Gastroesophageal sphincter (tissue), 4 donors: Measurements from ENCODE around the gene AFMID. TPM values are rescaled to one million over a fixed set of nuclear protein-coding genes. Genes with fewer than 3 reads are reported as not detected.
"Not testable (repeated sequence)": the region's sequence is repeated elsewhere in the genome, so short reads cannot be mapped to it uniquely, and the experiment has no call there.

ENCODE experiments used
- ATAC-seq: fragments of 150-250 bp; one replicate; pipeline ENCODE4 v1.9.1; 2016; ENCODE audit warnings: mild to moderate bottlenecking, moderate library complexity
- H3K27ac ChIP-seq, 4 donors: fragments of 200-600 bp; sonication (generic) in 3 of 4; 1 replicate in 3 of 4; 2 replicates in 1 of 4; pipeline ENCODE4 v1.5.1; 2016 to 2019
- H3K27me3 ChIP-seq: fragments of 200-600 bp; sonication (generic); one replicate; pipeline ENCODE4 v1.5.1; 2019
- H3K36me3 ChIP-seq, 2 donors: fragments of 200-600 bp; sonication (generic); one replicate each; pipeline ENCODE4 v1.5.1; 2019; ENCODE audit warnings: control low read depth in 1 of 2
- H3K4me1 ChIP-seq, 3 donors: fragments of 200-600 bp; sonication (generic); 1 replicate in 2 of 3; 2 replicates in 1 of 3; pipeline ENCODE4 v1.5.1; 2016 to 2019; ENCODE audit warnings: control low read depth in 2 of 3
- H3K4me3 ChIP-seq, 2 donors: fragments of 200-600 bp; sonication (generic); one replicate each; pipeline ENCODE4 v1.5.1; 2019; ENCODE audit warnings: mild to moderate bottlenecking in 1 of 2, moderate library complexity in 1 of 2
- H3K9me3 ChIP-seq, 3 donors: fragments of 200-600 bp; sonication (generic); one replicate each; pipeline ENCODE4 v1.5.1; 2017 to 2019; ENCODE audit warnings: control low read depth in 2 of 3
- EP300 ChIP-seq: sonication (generic); formaldehyde crosslinking; IDR thresholded peaks from one replicate; pipeline ENCODE4 v1.6.1; 2017; ENCODE audit warnings: antibody characterized with exemption, mild to moderate bottlenecking
- POLR2A ChIP-seq, 2 donors: fragments of 450-650 bp; IDR thresholded peaks; one replicate each; pipeline ENCODE4 v1.6.1; 2017; ENCODE audit warnings: antibody characterized with exemption in 2 of 2, mild to moderate bottlenecking in 2 of 2, moderate library complexity in 1 of 2
- POLR2AphosphoS5 ChIP-seq: sonication (generic); formaldehyde crosslinking; IDR thresholded peaks from one replicate; pipeline ENCODE4 v1.6.1; 2017; ENCODE audit warnings: antibody characterized with exemption
- WGBS, 2 donors: methylation state at CpG; one replicate each; pipeline ENCODE4 v1.1.5; 2018; ENCODE audit warnings: low coverage in 1 of 2; 5-methylcytosine and 5-hydroxymethylcytosine counted together
- total RNA-seq, 4 donors: library from RNA; depleted of rRNA; stranded (reverse); fragments of >200 nt; gene quantifications; one replicate each; pipeline ENCODE4 v1.1.0, GENCODE V29; 2016
- TF ChIP-seq, protein P1 (sequence below), 4 experiments: fragments of 200-600 bp in 2 of 4; fragments of 450-650 bp in 2 of 4; sonication (generic) in 1 of 4; IDR thresholded peaks; one replicate each; pipeline ENCODE4 v1.5.1; 2017 to 2019; ENCODE audit warnings: antibody characterized with exemption in 4 of 4, mild to moderate bottlenecking in 2 of 4, moderate library complexity in 2 of 4

The AFMID gene
- total RNA-seq, 4 donors from 2014 or later = 14.9 to 43.9 (median 31.6) TPM

- peak; percentile 75 for ATAC-seq
- TF ChIP-seq EP300 (no peak), POLR2A (IDR thresholded peaks at IDR 0.05) (peak; percentile 86 to 92), POLR2AphosphoS5 (peak; percentile 77)
- TF ChIP-seq, protein P1, sequence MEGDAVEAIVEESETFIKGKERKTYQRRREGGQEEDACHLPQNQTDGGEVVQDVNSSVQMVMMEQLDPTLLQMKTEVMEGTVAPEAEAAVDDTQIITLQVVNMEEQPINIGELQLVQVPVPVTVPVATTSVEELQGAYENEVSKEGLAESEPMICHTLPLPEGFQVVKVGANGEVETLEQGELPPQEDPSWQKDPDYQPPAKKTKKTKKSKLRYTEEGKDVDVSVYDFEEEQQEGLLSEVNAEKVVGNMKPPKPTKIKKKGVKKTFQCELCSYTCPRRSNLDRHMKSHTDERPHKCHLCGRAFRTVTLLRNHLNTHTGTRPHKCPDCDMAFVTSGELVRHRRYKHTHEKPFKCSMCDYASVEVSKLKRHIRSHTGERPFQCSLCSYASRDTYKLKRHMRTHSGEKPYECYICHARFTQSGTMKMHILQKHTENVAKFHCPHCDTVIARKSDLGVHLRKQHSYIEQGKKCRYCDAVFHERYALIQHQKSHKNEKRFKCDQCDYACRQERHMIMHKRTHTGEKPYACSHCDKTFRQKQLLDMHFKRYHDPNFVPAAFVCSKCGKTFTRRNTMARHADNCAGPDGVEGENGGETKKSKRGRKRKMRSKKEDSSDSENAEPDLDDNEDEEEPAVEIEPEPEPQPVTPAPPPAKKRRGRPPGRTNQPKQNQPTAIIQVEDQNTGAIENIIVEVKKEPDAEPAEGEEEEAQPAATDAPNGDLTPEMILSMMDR (IDR thresholded peaks at IDR 0.05) = peak in 2 of 4 experiments; percentile 14 to 15
- no CpG with 5 or more reads among the region's 84 CpGs for WGBS, 2 donors
- no peaks in the 10 kb centered on the region for H3K27me3 ChIP-seq
- H3K4me1 ChIP-seq = peaks cover 0 to 50% (median 35%) of the 10 kb centered on the region in 3 donors
- peak within 1 kb of the TSS; percentile 84 to 98 (median 94) for H3K27ac ChIP-seq
- peaks cover 0 to 18% of the 10 kb centered on the region in 2 donors for H3K36me3 ChIP-seq
- H3K9me3 ChIP-seq = no peaks in the 10 kb centered on the region
- peak within 1 kb of the TSS; percentile 95 to 99 for H3K4me3 ChIP-seq
Observed at GRCh38 chr17:78168242-78168902, 18.8 kb upstream of the AFMID start, which contains the start of gene SYNGR2. TSS of gene SYNGR2 (plus strand) at chr17:78168581. CDS start at chr17:78168617, 36 bp downstream.

DNA sequence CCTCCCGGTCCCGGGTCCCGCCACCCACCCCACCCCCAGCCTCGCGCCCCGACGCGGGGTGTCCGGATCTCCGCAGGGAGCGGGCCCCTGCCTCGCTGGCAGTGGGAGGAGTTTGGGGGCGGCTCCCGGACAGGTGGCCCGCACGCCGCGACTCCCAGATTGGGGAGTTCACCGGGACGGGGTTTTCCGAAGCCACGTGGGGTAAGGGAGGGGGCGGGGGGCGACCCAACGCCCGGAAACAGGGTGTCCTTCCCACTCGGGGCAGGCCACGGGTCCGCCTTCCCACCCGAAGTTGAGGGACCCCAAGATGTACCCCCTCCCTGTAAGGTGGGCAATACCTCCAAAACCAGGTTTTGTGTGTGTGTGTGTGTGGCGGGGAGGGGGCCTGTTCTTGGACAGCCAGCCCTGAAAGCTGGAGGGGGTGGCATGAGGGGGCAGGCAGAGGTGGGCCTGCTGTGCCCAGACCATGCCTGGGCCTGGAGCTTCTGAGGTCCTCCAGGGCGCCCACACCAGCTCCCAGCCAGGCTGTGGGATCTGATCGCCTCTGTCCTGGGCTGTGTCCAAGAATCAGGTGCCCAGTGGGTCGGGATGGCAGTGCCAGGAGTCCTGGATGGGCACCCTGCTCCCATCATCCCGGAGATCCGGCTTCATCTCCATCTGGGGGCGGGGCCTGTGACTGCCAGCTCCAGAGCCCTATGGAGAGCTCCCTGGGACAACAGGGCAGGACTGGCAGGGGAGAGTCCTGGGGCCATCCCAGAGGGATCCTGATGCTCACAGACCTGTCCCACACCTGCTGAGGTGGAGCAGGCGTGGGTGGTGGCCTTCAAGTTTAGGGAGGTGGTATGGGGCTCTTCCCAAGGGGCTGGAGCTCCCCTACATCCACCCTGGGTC lies 18.0 kb upstream of the AFMID start:
- Histone ChIP-seq H3K9me3 (no peaks in the 10 kb centered on the region), H3K27me3 (no peaks in the 10 kb centered on the region), H3K4me3 (peak overlapping the region; percentile 95 to 99), H3K36me3 (peaks cover 0 to 18% of the 10 kb centered on the region in 2 donors), H3K27ac (peak overlapping the region; percentile 84 to 98 (median 94)), H3K4me1 (peaks cover 0 to 58% (median 42%) of the 10 kb centered on the region in 3 donors)
- TF ChIP-seq POLR2A (IDR thresholded peaks at IDR 0.05) (no peak), POLR2AphosphoS5 (peak; percentile 11), EP300 (no peak)
- TF ChIP-seq, protein P1 (IDR thresholded peaks at IDR 0.05) = no peak
- peak; percentile 32 for ATAC-seq
- no CpG with 5 or more reads among the region's 38 CpGs for WGBS, 2 donors

GRCh38 chr17:78170692-78171590 lies 16.2 kb upstream of the AFMID start:
- Histone ChIP-seq H3K4me3 (no peak overlapping the region), H3K4me1 (peaks cover 0 to 76% (median 59%) of the 10 kb centered on the region in 3 donors), H3K27me3 (no peaks in the 10 kb centered on the region), H3K27ac (peak overlapping the region in 3 of 4 donors; percentile 91 to 98 (median 98)), H3K36me3 (peaks cover 0 to 18% of the 10 kb centered on the region in 2 donors), H3K9me3 (no peaks in the 10 kb centered on the region)
- 100% methylated on average over 1 of the region's 31 CpGs; no CpG with 5 or more reads in 1 of the 2 donors for WGBS, 2 donors
- TF ChIP-seq POLR2A (IDR thresholded peaks at IDR 0.05) = no peak
- TF ChIP-seq, protein P1 (IDR thresholded peaks at IDR 0.05) = no peak
- no peak for TF ChIP-seq EP300
- no peak for TF ChIP-seq POLR2AphosphoS5
- no peak for ATAC-seq

DNA sequence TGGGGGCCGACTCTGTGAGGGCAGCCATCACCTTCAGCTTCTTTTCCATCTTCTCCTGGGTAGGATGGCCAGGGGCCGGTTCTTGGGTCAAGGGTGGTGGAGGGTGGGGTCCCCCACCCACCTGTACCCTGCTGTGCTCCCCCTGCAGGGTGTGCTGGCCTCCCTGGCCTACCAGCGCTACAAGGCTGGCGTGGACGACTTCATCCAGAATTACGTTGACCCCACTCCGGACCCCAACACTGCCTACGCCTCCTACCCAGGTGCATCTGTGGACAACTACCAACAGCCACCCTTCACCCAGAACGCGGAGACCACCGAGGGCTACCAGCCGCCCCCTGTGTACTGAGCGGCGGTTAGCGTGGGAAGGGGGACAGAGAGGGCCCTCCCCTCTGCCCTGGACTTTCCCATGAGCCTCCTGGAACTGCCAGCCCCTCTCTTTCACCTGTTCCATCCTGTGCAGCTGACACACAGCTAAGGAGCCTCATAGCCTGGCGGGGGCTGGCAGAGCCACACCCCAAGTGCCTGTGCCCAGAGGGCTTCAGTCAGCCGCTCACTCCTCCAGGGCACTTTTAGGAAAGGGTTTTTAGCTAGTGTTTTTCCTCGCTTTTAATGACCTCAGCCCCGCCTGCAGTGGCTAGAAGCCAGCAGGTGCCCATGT lies 15.4 kb upstream of the AFMID start:
- Histone ChIP-seq H3K4me3 (peak overlapping the region in 1 of 2 donors; percentile 7), H3K4me1 (peaks cover 0 to 84% (median 65%) of the 10 kb centered on the region in 3 donors), H3K27ac (peak overlapping the region; percentile 36 to 98 (median 94)), H3K36me3 (peaks cover 0 to 18% of the 10 kb centered on the region in 2 donors)
- not testable (repeated sequence) for ATAC-seq, H3K9me3 ChIP-seq, H3K27me3 ChIP-seq
- WGBS, 2 donors = 60 to 100% methylated on average over 1 to 2 of the region's 19 CpGs
